ENCODE measurements around the gene PLIN5. TPM values are rescaled to one million over a fixed set of nuclear protein-coding genes. Genes with fewer than 3 reads are reported as not detected.
"Not testable (repeated sequence)": the region's sequence is repeated elsewhere in the genome, so short reads cannot be mapped to it uniquely, and the experiment has no call there.

PLIN5 gene
- total RNA-seq, 1 donor from 2014 or later = not detected

- Mint-ChIP-seq H3K27ac (ENCODE audit: unreplicated experiment) (no peak overlapping the region), H3K4me1 (ENCODE audit: unreplicated experiment) (no peaks in the 10 kb centered on the region), H3K9me3 (ENCODE audit: unreplicated experiment) (no peaks in the 10 kb centered on the region), H3K4me3 (ENCODE audit: unreplicated experiment) (no peak overlapping the region), H3K27me3 (ENCODE audit: unreplicated experiment) (peaks cover 24% of the 10 kb centered on the region), H3K36me3 (ENCODE audit: unreplicated experiment) (no peaks in the 10 kb centered on the region)
- DNase-seq (ENCODE audit: extremely low spot score, unreplicated experiment) = no peak
- TF ChIP-seq CTCF (IDR thresholded peaks at IDR 0.05) = no peak
Measured at GRCh38 chr19:4533835-4534424, 1.1 kb downstream of the PLIN5 start.

- Mint-ChIP-seq H3K4me3 (ENCODE audit: unreplicated experiment) (no peak overlapping the region), H3K4me1 (ENCODE audit: unreplicated experiment) (no peaks in the 10 kb centered on the region), H3K27ac (ENCODE audit: unreplicated experiment) (no peak overlapping the region), H3K9me3 (ENCODE audit: unreplicated experiment) (no peaks in the 10 kb centered on the region), H3K36me3 (ENCODE audit: unreplicated experiment) (no peaks in the 10 kb centered on the region), H3K27me3 (ENCODE audit: unreplicated experiment) (peaks cover 23% of the 10 kb centered on the region)
- TF ChIP-seq CTCF (IDR thresholded peaks at IDR 0.05) = no peak
- no peak for DNase-seq (ENCODE audit: extremely low spot score, unreplicated experiment)
Measured at GRCh38 chr19:4533334-4533733, 1.7 kb downstream of the PLIN5 start.

GRCh38 chr19:4531562-4532165 lies 3.4 kb downstream of the PLIN5 start:
- no peak for DNase-seq (ENCODE audit: extremely low spot score, unreplicated experiment)

GRCh38 chr19:4529924-4530522 lies 5.0 kb downstream of the PLIN5 start:
- Mint-ChIP-seq H3K4me1 (ENCODE audit: unreplicated experiment) (no peaks in the 10 kb centered on the region), H3K36me3 (ENCODE audit: unreplicated experiment) (no peaks in the 10 kb centered on the region), H3K4me3 (ENCODE audit: unreplicated experiment) (no peak overlapping the region), H3K9me3 (ENCODE audit: unreplicated experiment) (no peaks in the 10 kb centered on the region), H3K27me3 (ENCODE audit: unreplicated experiment) (peaks cover 12% of the 10 kb centered on the region), H3K27ac (ENCODE audit: unreplicated experiment) (no peak overlapping the region)
- DNase-seq (ENCODE audit: extremely low spot score, unreplicated experiment) = no peak
- no peak for TF ChIP-seq CTCF (IDR thresholded peaks at IDR 0.05)

More at GRCh38 chr19:4531562-4532165, 3.4 kb downstream of the PLIN5 start:
- H3K4me3 Mint-ChIP-seq (ENCODE audit: unreplicated experiment) = no peak overlapping the region
- H3K27me3 Mint-ChIP-seq (ENCODE audit: unreplicated experiment) = peaks cover 17% of the 10 kb centered on the region
- no peaks in the 10 kb centered on the region for H3K4me1 Mint-ChIP-seq (ENCODE audit: unreplicated experiment)
- H3K27ac Mint-ChIP-seq (ENCODE audit: unreplicated experiment) = no peak overlapping the region
- TF ChIP-seq CTCF (IDR thresholded peaks at IDR 0.05) = no peak
- no peaks in the 10 kb centered on the region for H3K9me3 Mint-ChIP-seq (ENCODE audit: unreplicated experiment)
- H3K36me3 Mint-ChIP-seq (ENCODE audit: unreplicated experiment) = no peaks in the 10 kb centered on the region

GRCh38 chr19:4528843-4529242 lies 6.2 kb downstream of the PLIN5 start:
- Mint-ChIP-seq H3K36me3 (ENCODE audit: unreplicated experiment) (no peaks in the 10 kb centered on the region), H3K27ac (ENCODE audit: unreplicated experiment) (no peak overlapping the region), H3K9me3 (ENCODE audit: unreplicated experiment) (no peaks in the 10 kb centered on the region), H3K27me3 (ENCODE audit: unreplicated experiment) (peaks cover 7% of the 10 kb centered on the region), H3K4me1 (ENCODE audit: unreplicated experiment) (no peaks in the 10 kb centered on the region), H3K4me3 (ENCODE audit: unreplicated experiment) (no peak overlapping the region)
- DNase-seq (ENCODE audit: extremely low spot score, unreplicated experiment) = no peak
- no peak for TF ChIP-seq CTCF (IDR thresholded peaks at IDR 0.05)

- H3K27me3 Mint-ChIP-seq (ENCODE audit: unreplicated experiment); DNase-seq (ENCODE audit: extremely low spot score, unreplicated experiment); H3K9me3 Mint-ChIP-seq (ENCODE audit: unreplicated experiment); H3K4me3 Mint-ChIP-seq (ENCODE audit: unreplicated experiment); H3K4me1 Mint-ChIP-seq (ENCODE audit: unreplicated experiment); H3K27ac Mint-ChIP-seq (ENCODE audit: unreplicated experiment); H3K36me3 Mint-ChIP-seq (ENCODE audit: unreplicated experiment): not testable (repeated sequence)
Measured at GRCh38 chr19:4527377-4527776, 7.6 kb downstream of the PLIN5 start.
